ENCODE data around the gene CLCNKB. TPM values are rescaled to one million over a fixed set of nuclear protein-coding genes. Genes with fewer than 3 reads are reported as not detected.
A peak's percentile ranks its signal among the peaks of the same experiment; 100 is the strongest.

Gene CLCNKB
- total RNA-seq, 1 donor from 2014 or later: not detected

DNA sequence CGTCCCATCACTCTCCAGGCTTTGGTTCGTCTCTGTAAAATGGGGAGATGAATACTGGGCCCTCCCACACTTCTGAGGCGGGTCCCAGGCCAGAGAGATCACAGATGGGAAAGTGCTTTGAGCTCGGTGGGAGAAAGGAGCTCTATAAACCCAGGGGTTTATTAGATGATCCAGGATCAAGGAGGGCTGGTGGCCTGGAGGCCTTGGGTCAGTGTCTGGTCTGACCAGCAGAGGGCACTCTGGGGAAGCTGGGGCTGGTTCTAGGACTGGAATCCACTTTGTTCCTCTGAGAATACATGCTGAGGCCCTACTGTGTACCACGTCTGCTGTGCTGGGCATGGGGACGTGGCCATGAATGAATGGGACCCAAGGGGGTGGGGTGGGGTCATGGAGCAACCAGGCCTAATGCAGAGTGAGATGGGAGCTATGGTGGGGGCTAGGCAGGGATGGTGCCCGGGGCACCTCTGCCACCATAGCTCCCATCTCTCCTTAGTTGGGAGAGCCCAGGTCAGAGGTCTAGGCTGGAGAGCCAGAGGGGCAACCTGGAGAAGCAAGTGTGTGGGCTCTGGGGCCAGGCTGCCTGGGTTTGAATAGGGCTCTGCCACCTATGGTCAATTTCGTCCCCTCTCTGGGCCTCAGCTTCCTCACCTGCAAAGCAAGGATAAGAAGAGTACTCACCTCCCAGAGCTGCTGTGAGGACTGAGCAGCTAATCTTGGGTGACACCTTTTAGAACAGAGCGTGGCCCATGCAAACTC lies 38.9 kb downstream of the CLCNKB start:
- no peak for DNase-seq (ENCODE audit: extremely low spot score in 2 of 2)
- H3K4me1 ChIP-seq: peaks cover 24% of the 10 kb centered on the region
- no peak overlapping the region for H3K4me3 ChIP-seq
- H3K9me3 ChIP-seq: no peaks in the 10 kb centered on the region
- intact Hi-C loops (cut with DNase I): no loop called here
- TF ChIP-seq POLR2AphosphoS5 (IDR thresholded peaks at IDR 0.05; ENCODE audit: insufficient read depth in 1 of 2, low read depth in 1 of 2) (no peak), POLR2A (IDR thresholded peaks at IDR 0.05) (no peak), CTCF (IDR thresholded peaks at IDR 0.05) (peak; percentile 61 to 88 (median 71))
- no peaks in the 10 kb centered on the region for H3K27me3 ChIP-seq
- H3K27ac ChIP-seq: no peak overlapping the region
- H3K36me3 ChIP-seq: no peaks in the 10 kb centered on the region

DNA sequence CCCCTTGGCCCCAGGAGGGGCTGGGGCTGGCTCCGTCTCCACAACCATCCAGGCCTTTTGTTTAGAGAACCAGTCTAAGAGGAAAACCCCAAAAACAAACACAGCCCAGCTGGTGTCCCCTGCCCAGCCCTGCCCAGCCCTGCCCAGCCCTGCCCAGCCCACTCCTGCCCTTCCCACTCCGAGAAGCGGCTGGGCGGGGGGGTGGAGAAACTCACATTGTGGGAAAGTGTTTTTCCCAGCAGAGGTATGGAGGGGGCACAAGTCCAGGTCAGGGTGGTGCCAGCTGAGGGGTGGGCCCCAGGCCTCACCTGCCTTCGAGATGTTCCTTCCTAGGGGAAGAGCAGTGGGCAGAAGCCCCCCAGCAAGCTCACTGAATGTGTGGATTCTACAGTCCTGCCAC lies 39.9 kb downstream of the CLCNKB start:
- no peak overlapping the region for H3K4me3 ChIP-seq
- H3K9me3 ChIP-seq: no peaks in the 10 kb centered on the region
- H3K27me3 ChIP-seq: no peaks in the 10 kb centered on the region
- peaks cover 34% of the 10 kb centered on the region for H3K4me1 ChIP-seq
- no peaks in the 10 kb centered on the region for H3K36me3 ChIP-seq
- intact Hi-C loops (cut with DNase I): no loop called here
- DNase-seq (ENCODE audit: extremely low spot score in 2 of 2): no peak
- H3K27ac ChIP-seq: no peak overlapping the region
- TF ChIP-seq POLR2A (IDR thresholded peaks at IDR 0.05) (no peak), CTCF (IDR thresholded peaks at IDR 0.05) (no peak), POLR2AphosphoS5 (IDR thresholded peaks at IDR 0.05; ENCODE audit: insufficient read depth in 1 of 2, low read depth in 1 of 2) (no peak)

- no peak for TF ChIP-seq POLR2AphosphoS5 (IDR thresholded peaks at IDR 0.05; ENCODE audit: insufficient read depth in 1 of 2, low read depth in 1 of 2)
- no peak for TF ChIP-seq CTCF (IDR thresholded peaks at IDR 0.05)
- TF ChIP-seq POLR2A (IDR thresholded peaks at IDR 0.05): no peak
- intact Hi-C loops (cut with DNase I): no loop called here
These were observed 41.9 kb downstream of the CLCNKB start for GRCh38 chr1:16085522-16085921.

GRCh38 chr1:16087733-16088132 lies 44.2 kb downstream of the CLCNKB start:
- H3K36me3 ChIP-seq: no peaks in the 10 kb centered on the region
- H3K27me3 ChIP-seq: no peaks in the 10 kb centered on the region
- H3K27ac ChIP-seq: peak overlapping the region; percentile 56
- TF ChIP-seq POLR2AphosphoS5 (IDR thresholded peaks at IDR 0.05; ENCODE audit: insufficient read depth in 1 of 2, low read depth in 1 of 2) (no peak), CTCF (IDR thresholded peaks at IDR 0.05) (no peak), POLR2A (IDR thresholded peaks at IDR 0.05) (no peak)
- H3K4me3 ChIP-seq: no peak overlapping the region
- intact Hi-C loops (cut with DNase I): no loop called here
- no peaks in the 10 kb centered on the region for H3K9me3 ChIP-seq
- H3K4me1 ChIP-seq: peaks cover 28% of the 10 kb centered on the region
- no peak for DNase-seq (ENCODE audit: extremely low spot score in 2 of 2)

More at GRCh38 chr1:16085522-16085921, 41.9 kb downstream of the CLCNKB start:
- no peak for DNase-seq (ENCODE audit: extremely low spot score in 2 of 2)
- H3K36me3 ChIP-seq: no peaks in the 10 kb centered on the region
- H3K27ac ChIP-seq: no peak overlapping the region
- H3K4me3 ChIP-seq: no peak overlapping the region
- no peaks in the 10 kb centered on the region for H3K9me3 ChIP-seq
- H3K4me1 ChIP-seq: peaks cover 24% of the 10 kb centered on the region
- H3K27me3 ChIP-seq: no peaks in the 10 kb centered on the region

- TF ChIP-seq POLR2AphosphoS5 (IDR thresholded peaks at IDR 0.05; ENCODE audit: insufficient read depth in 1 of 2, low read depth in 1 of 2) (no peak), CTCF (IDR thresholded peaks at IDR 0.05) (no peak), POLR2A (IDR thresholded peaks at IDR 0.05) (no peak)
These were observed 44.8 kb downstream of the CLCNKB start for GRCh38 chr1:16088351-16088911.

More at GRCh38 chr1:16088351-16088911, 44.8 kb downstream of the CLCNKB start:
- peaks cover 21% of the 10 kb centered on the region for H3K4me1 ChIP-seq
- no peak overlapping the region for H3K4me3 ChIP-seq
- no peaks in the 10 kb centered on the region for H3K27me3 ChIP-seq
- no peaks in the 10 kb centered on the region for H3K36me3 ChIP-seq
- intact Hi-C loops (cut with DNase I): no loop called here
- no peaks in the 10 kb centered on the region for H3K9me3 ChIP-seq
- no peak for DNase-seq (ENCODE audit: extremely low spot score in 2 of 2)
- H3K27ac ChIP-seq: no peak overlapping the region

Data from vagina (tissue), 2 donors.